Left cardiac atrium (tissue), 2 donors: ENCODE results near the gene SH2D4B. TPM values are rescaled to one million over a fixed set of nuclear protein-coding genes. Genes with fewer than 3 reads are reported as not detected.

ENCODE experiments used
- total RNA-seq, 2 donors: library from RNA; stranded (reverse); fragmentation: NEBNext Ultra II Directional; extraction: Animal tissue kit (Norgen Biotek cat#: 25700); gene quantifications; one replicate each; pipeline ENCODE4 v1.2.1, GENCODE V29; 2021
- donor health status: DM: no; HTN: yes; CAD: no; lungs with severe emphysema.
- donor health status: DM: yes; HTN: yes; CAD: no.

The SH2D4B gene
- total RNA-seq, 2 donors from 2014 or later, result 0.05 TPM; not detected in 1

Other genes with a start within 250 kb of the SH2D4B start
- gene MAT1A, start 248.2 kb upstream of the SH2D4B start, total RNA-seq, result under 1 TPM; 0.10 to 0.21 TPM
- not detected for gene DYDC1, start 181.1 kb upstream of the SH2D4B start, total RNA-seq
- gene DYDC2, start 181.1 kb upstream of the SH2D4B start, total RNA-seq, result not detected
- 100 to 1,000 TPM; 112 to 120 TPM for gene PRXL2A, start 129.4 kb upstream of the SH2D4B start, total RNA-seq
- gene TSPAN14, start 83.6 kb upstream of the SH2D4B start, total RNA-seq, result 10 to 100 TPM; 44.3 to 51.0 TPM